SKM-1 (cell line): ENCODE results near the gene SRC.

Experiments used
- DNase-seq: peaks from one replicate; lab custom pipeline; 2025; ENCODE audit not compliant: unreplicated experiment; lab: John Stamatoyannopoulos, UW

The SRC gene

GRCh38 chr20:37314617-37315016 lies 31.3 kb upstream of the SRC start:
- DNase-seq = no peak

- DNase-seq = no peak
Observed at GRCh38 chr20:37315021-37315451, 30.9 kb upstream of the SRC start.

GRCh38 chr20:37315452-37316110 lies 30.4 kb upstream of the SRC start:
- no peak for DNase-seq

- peak; percentile 68 for DNase-seq
Observed at GRCh38 chr20:37316116-37316774, 29.7 kb upstream of the SRC start.

- DNase-seq = no peak
Observed at GRCh38 chr20:37316775-37317170, 29.2 kb upstream of the SRC start.

- no peak for DNase-seq
Observed at GRCh38 chr20:37317316-37317715, 28.6 kb upstream of the SRC start.

- DNase-seq = no peak
Observed at GRCh38 chr20:37317994-37318640, 27.8 kb upstream of the SRC start.

GRCh38 chr20:37319151-37319671 lies 26.7 kb upstream of the SRC start:
- no peak for DNase-seq

GRCh38 chr20:37323985-37324384 lies 22.0 kb upstream of the SRC start:
- no peak for DNase-seq

GRCh38 chr20:37325206-37325605 lies 20.7 kb upstream of the SRC start:
- DNase-seq = no peak

GRCh38 chr20:37326666-37327065 lies 19.3 kb upstream of the SRC start:
- no peak for DNase-seq

- DNase-seq = no peak
Observed at GRCh38 chr20:37327748-37328147, 18.2 kb upstream of the SRC start.

- DNase-seq = no peak
Observed at GRCh38 chr20:37328149-37328945, 17.6 kb upstream of the SRC start.

- DNase-seq = no peak
Observed at GRCh38 chr20:37329481-37330165, 16.3 kb upstream of the SRC start.

- DNase-seq = no peak
Observed at GRCh38 chr20:37330316-37330715, 15.6 kb upstream of the SRC start.

- DNase-seq = no peak
Observed at GRCh38 chr20:37331060-37331857, 14.7 kb upstream of the SRC start.

GRCh38 chr20:37333130-37333847 lies 12.7 kb upstream of the SRC start:
- no peak for DNase-seq

GRCh38 chr20:37333848-37334318 lies 12.1 kb upstream of the SRC start:
- DNase-seq = no peak

GRCh38 chr20:37334450-37334849 lies 11.5 kb upstream of the SRC start:
- DNase-seq = no peak
